Measurements from ENCODE around the gene CD151. TPM values are rescaled to one million over a fixed set of nuclear protein-coding genes. Genes with fewer than 3 reads are reported as not detected.

CD151 gene
- total RNA-seq, 1 experiment from 2014 or later: 115 TPM

- TF ChIP-seq ZNF532 (CRISPR knock-in tag; IDR thresholded peaks at IDR 0.05; ENCODE audit: borderline replicate concordance) (no peak), SOX15 (CRISPR knock-in tag; IDR thresholded peaks at IDR 0.05) (no peak), CREM (CRISPR knock-in tag; IDR thresholded peaks at IDR 0.05) (0 out of 2 replicates have a peak, but pooled peaks have one; percentile 45), NR1H2 (CRISPR knock-in tag; IDR thresholded peaks at IDR 0.05) (no peak), NR3C1 (CRISPR knock-in tag; conservative IDR thresholded peaks at IDR 0.05; ENCODE audit: low read depth) (no peak), ZNF232 (CRISPR knock-in tag; IDR thresholded peaks at IDR 0.05) (no peak), ZNF138 (CRISPR knock-in tag; conservative IDR thresholded peaks at IDR 0.05) (no peak), E2F1 (CRISPR knock-in tag; IDR thresholded peaks at IDR 0.05) (no peak), ZNF416 (CRISPR knock-in tag; IDR thresholded peaks at IDR 0.05) (0 out of 2 replicates have a peak, but pooled peaks have one; percentile 17), GRHL2 (CRISPR knock-in tag; IDR thresholded peaks at IDR 0.05; ENCODE audit: insufficient replicate concordance, severe bottlenecking) (no peak), ZBTB21 (CRISPR knock-in tag; IDR thresholded peaks at IDR 0.05; ENCODE audit: borderline replicate concordance) (no peak), HMGXB4 (CRISPR knock-in tag; IDR thresholded peaks at IDR 0.05) (peak; percentile 61; the same call in 1 of the 2 replicates), ATF1 (CRISPR knock-in tag; IDR thresholded peaks at IDR 0.05) (no peak), NFE2L1 (CRISPR knock-in tag; IDR thresholded peaks at IDR 0.05) (no peak), SP1 (CRISPR knock-in tag; conservative IDR thresholded peaks at IDR 0.05) (peak; percentile 87; the same call in 1 of the 2 replicates), ELF4 (CRISPR knock-in tag; IDR thresholded peaks at IDR 0.05; ENCODE audit: low read depth) (no peak), FOXJ3 (CRISPR knock-in tag; IDR thresholded peaks at IDR 0.05; ENCODE audit: borderline replicate concordance) (no peak), FOXP4 (CRISPR knock-in tag; IDR thresholded peaks at IDR 0.05) (0 out of 2 replicates have a peak, but pooled peaks have one; percentile 57), IRF2 (CRISPR knock-in tag; IDR thresholded peaks at IDR 0.05; ENCODE audit: borderline replicate concordance, low read depth) (no peak), USF2 (CRISPR knock-in tag; IDR thresholded peaks at IDR 0.05) (no peak), CBFB (CRISPR knock-in tag; IDR thresholded peaks at IDR 0.05; ENCODE audit: low read depth) (no peak), TEAD1 (CRISPR knock-in tag; IDR thresholded peaks at IDR 0.05) (0 out of 2 replicates have a peak, but pooled peaks have one; percentile 24), ZNF396 (CRISPR knock-in tag; IDR thresholded peaks at IDR 0.05; ENCODE audit: borderline replicate concordance) (no peak), PRRX2 (CRISPR knock-in tag; IDR thresholded peaks at IDR 0.05) (no peak), ZNF281 (CRISPR knock-in tag; IDR thresholded peaks at IDR 0.05) (no peak), JUN (CRISPR knock-in tag; IDR thresholded peaks at IDR 0.05) (no peak)
These were observed 13.4 kb upstream of the CD151 start (continued) for GRCh38 chr11:819129-819931.

Data from WTC11 (cell line).